HTERT RPE-1 (cell line): ENCODE results near the gene VAV1.
"Not testable (repeated sequence)": the region's sequence is repeated elsewhere in the genome, so short reads cannot be mapped to it uniquely, and the experiment has no call there.

ENCODE experiments used
- in situ Hi-C: fragments of 300-500 bp; cut with MboI; formaldehyde crosslinking; loops from 4 replicates; pipeline ENCODE4 v1.14.3; 2020; ENCODE audit warnings: low sequenced_read_pairs

Gene VAV1

GRCh38 chr19:6848986-6849385 lies 76.5 kb downstream of the VAV1 start:
- in situ Hi-C loops: no loop called here

- in situ Hi-C loops: no loop called here
Measured at GRCh38 chr19:6849876-6850275, 77.4 kb downstream of the VAV1 start.

- in situ Hi-C loops: no loop called here
Measured at GRCh38 chr19:6851359-6851758, 78.9 kb downstream of the VAV1 start.

GRCh38 chr19:6852001-6852400 lies 79.5 kb downstream of the VAV1 start:
- in situ Hi-C loops: no loop called here

GRCh38 chr19:6853868-6854267 lies 81.4 kb downstream of the VAV1 start:
- in situ Hi-C loops: no loop called here

GRCh38 chr19:6854758-6855157 lies 82.2 kb downstream of the VAV1 start:
- in situ Hi-C loops: no loop called here

- in situ Hi-C loops: no loop called here
Measured at GRCh38 chr19:6856749-6857372, 84.4 kb downstream of the VAV1 start.

- in situ Hi-C loops: no loop called here
Measured at GRCh38 chr19:6861683-6862286, 89.3 kb downstream of the VAV1 start.

GRCh38 chr19:6862673-6863078 lies 90.2 kb downstream of the VAV1 start:
- in situ Hi-C loops: no loop called here

- in situ Hi-C loops: no loop called here
Measured at GRCh38 chr19:6864325-6864940, 91.9 kb downstream of the VAV1 start.

- in situ Hi-C loops: no loop called here
Measured at GRCh38 chr19:6865849-6866248, 93.3 kb downstream of the VAV1 start.

GRCh38 chr19:6866741-6867151 lies 94.2 kb downstream of the VAV1 start:
- in situ Hi-C loops: no loop called here

GRCh38 chr19:6868351-6868750 lies 95.8 kb downstream of the VAV1 start:
- in situ Hi-C loops: no loop called here

GRCh38 chr19:6869151-6869882 lies 96.8 kb downstream of the VAV1 start:
- in situ Hi-C loops: not testable (repeated sequence)

- in situ Hi-C loops: no loop called here
Measured at GRCh38 chr19:6873708-6874431, 101.4 kb downstream of the VAV1 start.

- in situ Hi-C loops: no loop called here
Measured at GRCh38 chr19:6875218-6875617, 102.7 kb downstream of the VAV1 start.

- in situ Hi-C loops: no loop called here
Measured at GRCh38 chr19:6876748-6877147, 104.2 kb downstream of the VAV1 start.

GRCh38 chr19:6877766-6878165 lies 105.3 kb downstream of the VAV1 start:
- in situ Hi-C loops: no loop called here

- in situ Hi-C loops: no loop called here
Measured at GRCh38 chr19:6886277-6886897, 113.9 kb downstream of the VAV1 start.

- in situ Hi-C loops: no loop called here
Measured at GRCh38 chr19:6887316-6887715, 114.8 kb downstream of the VAV1 start, which contains the start of gene ADGRE1. TSS of gene ADGRE1 (plus strand) at chr19:6887579. CDS start at chr19:6887609, 30 bp downstream.

- in situ Hi-C loops: no loop called here
Measured at GRCh38 chr19:6888967-6889366, 116.5 kb downstream of the VAV1 start.
